Fibroblast of the aortic adventitia (primary cell): ENCODE data around the gene SLC27A3. TPM values are rescaled to one million over a fixed set of nuclear protein-coding genes. Genes with fewer than 3 reads are reported as not detected.

Experiments used
- DNase-seq: peaks from one replicate; pipeline ENCODE4 v3.0.0-alpha.2; 2010; ENCODE audit warnings: low read depth
- H3K4me3 ChIP-seq: 2 replicates; pipeline ENCODE4 v1.5.1; 2011; ENCODE audit warnings: low read depth, mild to moderate bottlenecking, control low read depth, low read length, moderate library complexity
- CTCF ChIP-seq: IDR thresholded peaks from 2 replicates; pipeline ENCODE4 v1.5.1; 2011; ENCODE audit warnings: mild to moderate bottlenecking, low read length, control low read depth, inconsistent platforms; ENCODE audit not compliant: insufficient read depth
- total RNA-seq: library from RNA; depleted of rRNA; stranded (reverse); fragments of >200 nt; gene quantifications from 2 replicates; pipeline ENCODE4 v1.2.3, GENCODE V29; 2012; ENCODE audit warnings: low replicate concordance

SLC27A3 gene
- total RNA-seq, 1 donor: 11.5 TPM

GRCh38 chr1:153783233-153784190, 8.3 kb downstream of the SLC27A3 start:
- TF ChIP-seq CTCF: peak; percentile 29
- peak overlapping the region; percentile 73 for H3K4me3 ChIP-seq
- peak; percentile 90 for DNase-seq

GRCh38 chr1:153786038-153786790, 11.0 kb downstream of the SLC27A3 start:
- TF ChIP-seq CTCF: no peak
- DNase-seq: no peak
- no peak overlapping the region for H3K4me3 ChIP-seq

GRCh38 chr1:153789478-153790034, 14.3 kb downstream of the SLC27A3 start:
- TF ChIP-seq CTCF: no peak
- H3K4me3 ChIP-seq: peak overlapping the region; percentile 48
- no peak for DNase-seq

GRCh38 chr1:153790313-153790965, 15.2 kb downstream of the SLC27A3 start:
- TF ChIP-seq CTCF: no peak
- peak; percentile 94 for DNase-seq
- H3K4me3 ChIP-seq: peak overlapping the region; percentile 48

- peak overlapping the region; percentile 20 for H3K4me3 ChIP-seq
- peak; percentile 96 for DNase-seq
- TF ChIP-seq CTCF: no peak
Observed at GRCh38 chr1:153790966-153791647, 15.9 kb downstream of the SLC27A3 start.
